PC-3 (cell line): Measurements from ENCODE around the gene EPHB3. TPM values are rescaled to one million over a fixed set of nuclear protein-coding genes. Genes with fewer than 3 reads are reported as not detected.

Experiments used
- ATAC-seq: fragments of 200-7000 bp; cut with Tn5 transposase; 2 replicates; pipeline ENCODE4 v1.9.1; 2020; ENCODE audit warnings: mild to moderate bottlenecking, moderate library complexity
- BruUV-seq: library from RNA; stranded (reverse); fragments of 400-500 nt; replicated peaks from 2 replicates; lab custom pipeline; 2021; lab: Mats Ljungman, UMichigan
- CTCF ChIA-PET: fragments of 300-600 bp; sonication (Branson Sonifier 250); formaldehyde crosslinking; loops from one replicate; lab custom pipeline; 2022; ENCODE audit warnings: antibody characterized with exemption; lab: Charles Lee
- POLR2A ChIA-PET: fragments of 300-600 bp; sonication (Branson Sonifier 250); formaldehyde crosslinking; loops from one replicate; lab custom pipeline; 2022; ENCODE audit warnings: antibody characterized with exemption; ENCODE audit not compliant: unreplicated experiment; lab: Charles Lee
- DNase-seq: peaks from one replicate; pipeline ENCODE4 v3.0.0-alpha.2; 2015
- H2AFZ ChIP-seq: fragments of 300-600 bp; sonication (generic); 2 replicates; pipeline ENCODE4 v1.6.0; 2016; ENCODE audit warnings: antibody characterized with exemption, low read length
- H3F3A ChIP-seq: fragments of 300-600 bp; sonication (generic); one replicate; pipeline ENCODE4 v1.6.0; 2017; ENCODE audit warnings: antibody characterized with exemption, low read length, control low read depth, mild to moderate bottlenecking; ENCODE audit not compliant: unreplicated experiment
- H3K27ac ChIP-seq: fragments of 300-600 bp; sonication (generic); 2 replicates; pipeline ENCODE4 v1.5.1; 2016; ENCODE audit warnings: mild to moderate bottlenecking, low read length
- H3K27me3 ChIP-seq: fragments of 300-600 bp; sonication (generic); 2 replicates; pipeline ENCODE4 v1.6.1; 2016; ENCODE audit warnings: low read length, mixed read lengths
- H3K36me3 ChIP-seq: fragments of 300-600 bp; sonication (generic); 2 replicates; pipeline ENCODE4 v1.6.1; 2016; ENCODE audit warnings: low read depth, mixed run types, low read length, mixed read lengths
- H3K4me1 ChIP-seq: fragments of 300-600 bp; sonication (generic); 2 replicates; pipeline ENCODE4 v1.5.1; 2016; ENCODE audit warnings: low read length; ENCODE audit not compliant: insufficient read depth
- H3K4me2 ChIP-seq: fragments of 300-600 bp; sonication (generic); 2 replicates; pipeline ENCODE4 v1.6.0; 2016; ENCODE audit warnings: low read length
- H3K4me3 ChIP-seq: fragments of 300-600 bp; sonication (generic); 2 replicates; pipeline ENCODE4 v1.5.1; 2016; ENCODE audit warnings: mild to moderate bottlenecking, low read length, mixed read lengths
- H3K79me2 ChIP-seq: fragments of 300-600 bp; sonication (generic); 2 replicates; pipeline ENCODE4 v1.6.1; 2017; ENCODE audit warnings: low read length, mixed read lengths
- H3K9ac ChIP-seq: fragments of 300-600 bp; sonication (generic); 2 replicates; pipeline ENCODE4 v1.6.0; 2016; ENCODE audit warnings: mild to moderate bottlenecking, low read length
- H3K9me2 ChIP-seq: fragments of 300-600 bp; sonication (generic); replicated peaks from 2 replicates; pipeline ENCODE4 v1.6.1; 2016; ENCODE audit warnings: mixed run types, low read length, mixed read lengths
- H3K9me3 ChIP-seq: fragments of 300-600 bp; sonication (generic); 2 replicates; pipeline ENCODE4 v1.6.1; 2016; ENCODE audit warnings: low read length, mixed read lengths
- H4K20me1 ChIP-seq: fragments of 300-600 bp; sonication (generic); 2 replicates; pipeline ENCODE4 v1.6.1; 2016; ENCODE audit warnings: low read length, mixed read lengths
- EZH2 ChIP-seq: fragments of 300-600 bp; sonication (generic); IDR thresholded peaks from one replicate; pipeline ENCODE4 v1.6.1; 2017; ENCODE audit warnings: antibody characterized with exemption, mild to moderate bottlenecking, low read length; ENCODE audit not compliant: unreplicated experiment
- EZH2phosphoT487 ChIP-seq: fragments of 300-600 bp; sonication (generic); IDR thresholded peaks from 2 replicates; pipeline ENCODE4 v1.6.1; 2018; ENCODE audit warnings: mild to moderate bottlenecking, antibody characterized with exemption, low read length, borderline replicate concordance
- intact Hi-C: fragments of 100-400 bp; cut with micrococcal nuclease; formaldehyde crosslinking; loops from 2 replicates; pipeline ENCODE4 v1.9.0; 2023
- total RNA-seq: library from RNA; depleted of rRNA; stranded (reverse); fragments of >200 nt; gene quantifications from 2 replicates; pipeline ENCODE4 v1.2.3, GENCODE V29; 2014
- TF ChIP-seq, protein P1 (sequence below): fragments of 300-600 bp; sonication (generic); conservative IDR thresholded peaks from 2 replicates; pipeline ENCODE4 v1.5.1; 2017; ENCODE audit warnings: antibody characterized with exemption, low read depth, mild to moderate bottlenecking, low read length

The EPHB3 gene
- total RNA-seq, 1 experiment from 2014 or later: 18.2 TPM

DNA sequence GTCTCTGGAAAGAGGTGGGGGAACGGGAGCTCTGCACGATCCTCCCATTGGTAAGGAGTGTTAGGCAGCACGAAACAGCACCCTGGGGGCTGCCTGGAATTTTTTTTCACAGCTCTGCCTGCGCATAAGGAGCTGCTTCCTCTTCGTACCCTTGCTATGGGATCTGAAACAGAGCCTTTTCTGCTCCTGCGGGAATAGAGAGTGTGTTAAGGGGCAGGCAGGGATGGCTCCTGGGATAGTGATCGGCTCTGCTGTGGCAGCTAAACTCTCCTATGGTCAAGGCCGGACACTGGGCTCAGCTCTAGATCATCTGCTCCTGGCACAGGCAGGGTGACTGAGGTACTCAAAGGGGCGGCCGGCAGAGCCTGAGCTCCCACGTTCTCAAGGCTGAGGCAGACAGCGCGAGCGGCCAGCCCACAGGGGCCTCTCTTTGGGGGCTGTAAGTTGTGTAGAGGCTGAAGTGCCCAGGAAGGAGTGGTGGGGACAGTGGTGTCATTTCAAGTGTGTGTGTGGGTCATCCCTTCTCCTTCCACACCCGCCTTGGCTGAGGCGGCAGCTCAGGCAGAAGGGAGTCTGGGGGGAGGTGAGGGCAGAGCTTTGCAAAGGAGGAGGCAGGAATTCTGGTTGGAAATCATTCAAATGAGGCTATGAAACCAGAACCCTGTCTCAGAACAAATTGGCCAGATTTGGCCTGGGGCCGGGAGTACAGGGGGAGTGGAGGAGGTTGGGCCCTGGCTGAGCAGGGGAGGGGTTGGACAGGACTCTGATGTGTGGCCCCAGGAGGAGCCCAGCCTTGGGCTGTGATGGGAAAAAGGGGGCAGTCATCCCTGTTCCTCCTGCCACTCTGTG is 31.0 kb downstream of the EPHB3 start:
- Histone ChIP-seq H2AFZ (no peak overlapping the region), H3K9ac (no peak overlapping the region), H3K9me2 (no peaks in the 10 kb centered on the region), H3K4me1 (no peaks in the 10 kb centered on the region), H3K9me3 (no peaks in the 10 kb centered on the region), H3K79me2 (no peaks in the 10 kb centered on the region), H3K4me2 (no peak overlapping the region), H3K4me3 (no peak overlapping the region), H3K36me3 (no peaks in the 10 kb centered on the region), H3K27ac (no peak overlapping the region), H3F3A (no peaks in the 10 kb centered on the region), H4K20me1 (no peaks in the 10 kb centered on the region), H3K27me3 (no peaks in the 10 kb centered on the region)
- DNase-seq (no peak), ATAC-seq (peak; percentile 34)
- no peak for TF ChIP-seq EZH2phosphoT487
- TF ChIP-seq EZH2: no peak
- TF ChIP-seq, protein P1, sequence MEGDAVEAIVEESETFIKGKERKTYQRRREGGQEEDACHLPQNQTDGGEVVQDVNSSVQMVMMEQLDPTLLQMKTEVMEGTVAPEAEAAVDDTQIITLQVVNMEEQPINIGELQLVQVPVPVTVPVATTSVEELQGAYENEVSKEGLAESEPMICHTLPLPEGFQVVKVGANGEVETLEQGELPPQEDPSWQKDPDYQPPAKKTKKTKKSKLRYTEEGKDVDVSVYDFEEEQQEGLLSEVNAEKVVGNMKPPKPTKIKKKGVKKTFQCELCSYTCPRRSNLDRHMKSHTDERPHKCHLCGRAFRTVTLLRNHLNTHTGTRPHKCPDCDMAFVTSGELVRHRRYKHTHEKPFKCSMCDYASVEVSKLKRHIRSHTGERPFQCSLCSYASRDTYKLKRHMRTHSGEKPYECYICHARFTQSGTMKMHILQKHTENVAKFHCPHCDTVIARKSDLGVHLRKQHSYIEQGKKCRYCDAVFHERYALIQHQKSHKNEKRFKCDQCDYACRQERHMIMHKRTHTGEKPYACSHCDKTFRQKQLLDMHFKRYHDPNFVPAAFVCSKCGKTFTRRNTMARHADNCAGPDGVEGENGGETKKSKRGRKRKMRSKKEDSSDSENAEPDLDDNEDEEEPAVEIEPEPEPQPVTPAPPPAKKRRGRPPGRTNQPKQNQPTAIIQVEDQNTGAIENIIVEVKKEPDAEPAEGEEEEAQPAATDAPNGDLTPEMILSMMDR: no peak
- intact Hi-C loops: no loop called here
- ChIA-PET POLR2A (no interaction called here), CTCF (no interaction called here)
- no TSS peak for BruUV-seq

DNA sequence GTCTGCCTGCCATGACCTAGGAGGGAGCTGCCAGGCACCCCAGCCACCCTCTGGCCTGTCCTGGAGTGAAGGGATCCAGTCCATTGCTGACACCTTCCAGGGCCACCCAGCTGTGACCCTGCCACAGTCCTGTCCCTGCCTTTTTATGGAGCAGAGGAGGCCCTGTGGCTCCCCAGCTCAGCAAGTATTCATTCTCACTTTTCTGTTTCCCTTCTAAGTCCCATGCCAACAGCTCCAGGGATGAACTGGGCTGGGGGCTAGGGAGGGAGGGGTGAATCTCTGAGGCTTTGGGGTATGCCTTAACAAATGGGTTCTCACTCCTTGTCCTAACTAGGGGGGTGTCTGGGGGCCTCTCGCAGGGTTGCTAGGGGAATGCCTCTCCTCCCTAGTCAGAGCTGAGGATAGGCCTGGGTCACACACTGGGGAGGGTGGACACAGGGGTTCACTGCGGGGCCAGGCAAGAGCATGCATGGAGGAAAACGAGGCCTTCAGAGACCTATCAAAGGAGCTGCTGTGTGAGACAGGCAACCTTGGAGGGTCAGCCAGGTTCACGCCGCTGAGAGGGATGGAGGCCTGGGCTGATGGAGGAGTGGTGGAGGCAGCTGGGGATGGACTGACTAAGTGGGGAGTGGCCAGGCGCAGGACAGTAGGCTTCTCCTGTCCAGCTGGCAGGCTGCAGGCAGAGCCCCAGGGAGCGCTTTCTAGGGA is 31.8 kb downstream of the EPHB3 start:
- H3F3A ChIP-seq: no peaks in the 10 kb centered on the region
- H3K4me1 ChIP-seq: no peaks in the 10 kb centered on the region
- no peaks in the 10 kb centered on the region for H3K79me2 ChIP-seq
- no peak overlapping the region for H3K4me2 ChIP-seq
- DNase-seq (no peak), ATAC-seq (peak; percentile 34)
- H3K4me3 ChIP-seq: no peak overlapping the region
- TF ChIP-seq, protein P1: no peak
- no peak for TF ChIP-seq EZH2phosphoT487
- TF ChIP-seq EZH2: no peak
- H3K36me3 ChIP-seq: no peaks in the 10 kb centered on the region
- H3K9ac ChIP-seq: no peak overlapping the region
- H3K9me3 ChIP-seq: no peaks in the 10 kb centered on the region
- ChIA-PET CTCF (interaction anchor here (0.6 kb wide), 1 partner anchor 136 kb away, joined by 4 read pairs; no protein-coding TSS in a partner anchor), POLR2A (no interaction called here)
- H2AFZ ChIP-seq: no peak overlapping the region
- intact Hi-C loops: no loop called here
- no peaks in the 10 kb centered on the region for H4K20me1 ChIP-seq
- H3K27me3 ChIP-seq: no peaks in the 10 kb centered on the region
- BruUV-seq: no TSS peak
- no peaks in the 10 kb centered on the region for H3K9me2 ChIP-seq
- H3K27ac ChIP-seq: no peak overlapping the region

DNA sequence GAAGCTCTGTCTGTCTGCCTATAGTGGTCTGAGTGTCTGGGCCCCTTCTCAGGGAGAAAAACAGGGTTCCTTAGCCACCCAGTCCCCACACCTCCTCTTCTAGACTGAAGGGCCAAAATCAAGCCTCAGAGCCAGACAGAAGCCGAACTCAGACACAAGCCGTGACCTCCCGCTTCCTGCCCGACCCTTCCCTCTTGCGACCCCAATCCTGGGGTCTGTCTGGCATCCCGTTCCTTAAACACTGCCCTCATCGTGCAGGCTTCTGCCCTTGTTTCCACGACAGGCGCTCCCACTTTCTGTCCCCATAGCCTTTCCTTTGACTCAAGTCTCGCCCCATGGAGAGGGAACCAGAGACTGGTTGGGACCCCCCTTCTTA is 32.3 kb downstream of the EPHB3 start:
- H3K79me2 ChIP-seq: no peaks in the 10 kb centered on the region
- no peaks in the 10 kb centered on the region for H4K20me1 ChIP-seq
- no peaks in the 10 kb centered on the region for H3K36me3 ChIP-seq
- H3F3A ChIP-seq: no peaks in the 10 kb centered on the region
- H3K4me3 ChIP-seq: no peak overlapping the region
- H3K4me1 ChIP-seq: no peaks in the 10 kb centered on the region
- no TSS peak for BruUV-seq
- H3K27me3 ChIP-seq: no peaks in the 10 kb centered on the region
- no peak for TF ChIP-seq EZH2
- TF ChIP-seq EZH2phosphoT487: no peak
- TF ChIP-seq, protein P1: no peak
- ATAC-seq: no peak
- ChIA-PET CTCF (no interaction called here), POLR2A (no interaction called here)
- no peaks in the 10 kb centered on the region for H3K9me3 ChIP-seq
- no peak overlapping the region for H3K4me2 ChIP-seq
- DNase-seq: no peak
- H3K9ac ChIP-seq: no peak overlapping the region
- H3K9me2 ChIP-seq: no peaks in the 10 kb centered on the region
- no peak overlapping the region for H3K27ac ChIP-seq
- no peak overlapping the region for H2AFZ ChIP-seq
- intact Hi-C loops: no loop called here
